ENCODE data around the gene HOXB13.

The HOXB13 gene

DNA sequence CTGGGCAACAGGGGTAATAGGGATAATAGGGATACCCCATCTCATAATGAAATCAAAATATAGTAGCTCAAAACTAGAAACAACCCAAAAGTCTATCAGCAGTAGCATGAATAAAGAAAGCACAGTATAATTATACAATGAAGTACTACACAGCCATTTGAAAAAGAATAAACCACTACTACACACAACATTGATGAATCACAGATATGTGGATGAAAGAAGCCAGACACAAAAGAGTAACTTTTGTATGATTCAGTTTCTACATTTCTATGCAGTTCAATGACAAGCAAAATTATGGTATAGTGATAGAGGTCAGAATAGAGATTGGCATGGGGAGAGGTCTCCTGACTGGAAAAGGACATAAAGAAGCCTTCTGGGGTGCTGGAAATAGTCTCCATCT is 2.8 kb upstream of the HOXB13 start:
- no peak overlapping the region for H3K4me3 ChIP-seq (ENCODE audit: low read length)
- peaks cover 4% of the 10 kb centered on the region for H3K9me3 ChIP-seq (ENCODE audit: control insufficient read depth, low read depth, low read length)
- H3K9ac ChIP-seq (ENCODE audit: low read length), result no peak overlapping the region
- peaks cover 2% of the 10 kb centered on the region for H3K4me1 ChIP-seq (ENCODE audit: control insufficient read depth, low read depth, low read length)
- no peaks in the 10 kb centered on the region for H3K36me3 ChIP-seq (ENCODE audit: control insufficient read depth, low read depth, low read length)
- H3K27me3 ChIP-seq (ENCODE audit: control insufficient read depth, insufficient read depth, low read length), result peaks cover 100% of the 10 kb centered on the region
- no peak overlapping the region for H3K27ac ChIP-seq (ENCODE audit: low read length)

- Histone ChIP-seq H3K27ac (ENCODE audit: low read length) (no peak overlapping the region), H3K9me3 (ENCODE audit: control insufficient read depth, low read depth, low read length) (no peaks in the 10 kb centered on the region), H3K36me3 (ENCODE audit: control insufficient read depth, low read depth, low read length) (no peaks in the 10 kb centered on the region), H3K27me3 (ENCODE audit: control insufficient read depth, insufficient read depth, low read length) (peaks cover 100% of the 10 kb centered on the region), H3K9ac (ENCODE audit: low read length) (no peak overlapping the region), H3K4me3 (ENCODE audit: low read length) (no peak overlapping the region), H3K4me1 (ENCODE audit: control insufficient read depth, low read depth, low read length) (peaks cover 2% of the 10 kb centered on the region)
These were observed 1.6 kb upstream of the HOXB13 start for GRCh38 chr17:48730240-48730550.

- no peak overlapping the region for H3K9ac ChIP-seq (ENCODE audit: low read length)
- no peak overlapping the region for H3K4me3 ChIP-seq (ENCODE audit: low read length)
- peaks cover 100% of the 10 kb centered on the region for H3K27me3 ChIP-seq (ENCODE audit: control insufficient read depth, insufficient read depth, low read length)
- H3K4me1 ChIP-seq (ENCODE audit: control insufficient read depth, low read depth, low read length), result peaks cover 2% of the 10 kb centered on the region
- no peaks in the 10 kb centered on the region for H3K36me3 ChIP-seq (ENCODE audit: control insufficient read depth, low read depth, low read length)
- H3K27ac ChIP-seq (ENCODE audit: low read length), result no peak overlapping the region
- H3K9me3 ChIP-seq (ENCODE audit: control insufficient read depth, low read depth, low read length), result no peaks in the 10 kb centered on the region
These were observed 1.0 kb upstream of the HOXB13 start for GRCh38 chr17:48729335-48730239.

DNA sequence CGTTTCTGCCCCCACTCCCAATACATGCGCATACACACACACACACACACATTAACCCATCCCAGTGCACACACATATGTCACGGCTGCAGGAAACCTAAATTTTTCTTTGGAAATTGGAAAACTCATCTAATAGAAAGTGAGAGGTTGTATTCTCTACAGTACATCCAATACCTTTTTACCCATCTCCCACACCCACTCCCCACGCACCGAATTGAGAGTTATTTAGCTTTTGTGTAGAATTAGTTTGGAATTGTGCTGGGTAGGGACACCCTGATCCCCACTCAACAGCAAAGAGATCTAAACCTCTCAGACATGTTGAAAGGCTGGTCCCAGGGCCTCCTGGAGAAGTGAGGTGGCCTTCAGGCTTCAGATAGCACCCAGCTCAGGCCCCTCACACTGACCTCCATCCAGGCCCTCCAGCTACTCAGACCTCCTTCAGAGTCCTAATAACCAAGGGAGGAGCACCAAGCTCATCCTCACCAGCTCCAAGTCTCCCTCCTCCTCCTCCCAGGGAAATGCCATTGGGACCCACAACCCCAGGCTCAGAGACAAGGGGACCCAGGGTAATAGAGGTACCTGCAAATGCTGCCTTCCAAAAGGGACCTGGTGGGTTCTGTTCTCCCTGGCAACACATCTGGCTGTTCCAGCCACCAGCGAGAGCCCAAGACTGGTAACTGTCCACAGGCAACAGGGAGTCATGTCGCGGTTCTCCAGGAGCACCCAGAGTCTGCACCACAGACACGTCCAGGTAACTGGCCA is 955 bp downstream of the HOXB13 start:
- Histone ChIP-seq H3K36me3 (ENCODE audit: control insufficient read depth, low read depth, low read length) (no peaks in the 10 kb centered on the region), H3K4me1 (ENCODE audit: control insufficient read depth, low read depth, low read length) (peaks cover 9% of the 10 kb centered on the region), H3K27ac (ENCODE audit: low read length) (no peak overlapping the region), H3K4me3 (ENCODE audit: low read length) (no peak overlapping the region), H3K9ac (ENCODE audit: low read length) (no peak overlapping the region), H3K9me3 (ENCODE audit: control insufficient read depth, low read depth, low read length) (no peaks in the 10 kb centered on the region), H3K27me3 (ENCODE audit: control insufficient read depth, insufficient read depth, low read length) (peaks cover 100% of the 10 kb centered on the region)

DNA sequence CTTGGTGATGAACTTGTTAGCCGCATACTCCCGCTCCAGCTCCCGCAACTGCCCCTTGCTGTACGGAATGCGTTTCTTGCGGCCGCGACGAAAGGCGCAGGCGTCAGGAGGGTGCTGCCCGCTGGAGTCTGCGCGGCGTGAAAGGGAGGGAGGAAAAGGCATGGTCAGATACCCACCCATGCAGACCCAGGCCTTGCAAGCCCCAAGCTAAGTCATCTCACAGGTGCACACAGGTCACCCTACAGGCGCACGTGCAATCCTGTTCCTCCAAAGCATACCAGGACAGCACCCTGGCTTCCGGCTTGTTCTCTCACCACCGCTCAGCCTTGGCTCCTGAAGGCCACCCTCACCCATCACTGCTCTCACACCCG is 1.6 kb downstream of the HOXB13 start:
- Histone ChIP-seq H3K27me3 (ENCODE audit: control insufficient read depth, insufficient read depth, low read length) (peaks cover 100% of the 10 kb centered on the region), H3K27ac (ENCODE audit: low read length) (no peak overlapping the region), H3K4me3 (ENCODE audit: low read length) (no peak overlapping the region), H3K9me3 (ENCODE audit: control insufficient read depth, low read depth, low read length) (no peaks in the 10 kb centered on the region), H3K36me3 (ENCODE audit: control insufficient read depth, low read depth, low read length) (no peaks in the 10 kb centered on the region), H3K9ac (ENCODE audit: low read length) (no peak overlapping the region), H3K4me1 (ENCODE audit: control insufficient read depth, low read depth, low read length) (peaks cover 12% of the 10 kb centered on the region)

DNA sequence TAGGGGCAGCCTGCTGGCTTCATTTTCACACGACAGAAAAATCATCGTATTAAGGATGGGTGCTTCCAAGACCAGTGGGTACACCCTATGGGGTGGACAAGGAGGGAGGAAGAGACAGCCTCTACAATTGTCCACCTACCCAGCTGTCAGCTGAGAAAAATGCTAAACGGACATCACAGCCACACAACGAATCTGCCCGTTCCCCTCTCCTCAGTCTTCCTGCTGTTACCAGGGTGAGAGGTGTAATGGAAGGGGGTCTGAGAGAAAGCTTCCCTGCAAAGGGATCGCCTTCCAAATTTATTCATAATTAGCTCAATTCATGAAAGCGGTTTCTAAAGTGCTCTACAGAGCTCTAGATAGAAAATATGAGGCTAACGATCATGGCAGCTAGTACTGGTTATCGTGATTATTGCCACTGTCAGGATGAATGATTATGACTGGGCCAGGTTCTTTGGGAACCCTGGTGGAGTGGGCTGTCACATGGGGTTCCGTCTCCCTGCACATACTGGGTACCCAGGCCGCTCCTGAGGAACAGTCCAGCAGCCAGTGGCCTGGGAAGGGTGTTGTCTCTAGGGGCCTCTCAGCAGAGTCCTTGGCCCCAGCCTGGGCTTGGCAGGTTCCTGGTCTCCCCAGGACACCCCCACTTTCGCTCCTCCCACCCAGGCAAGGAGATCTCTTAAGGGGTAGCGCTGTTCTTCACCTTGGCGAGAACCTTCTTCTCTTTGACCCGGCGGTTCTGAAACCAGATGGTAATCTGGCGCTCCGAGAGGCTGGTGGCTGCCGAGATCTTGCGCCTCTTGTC is 2.2 kb downstream of the HOXB13 start:
- Histone ChIP-seq H3K4me3 (ENCODE audit: low read length) (no peak overlapping the region), H3K27ac (ENCODE audit: low read length) (no peak overlapping the region)

GRCh38 chr17:48725288-48726064 is 3.1 kb downstream of the HOXB13 start:
- Histone ChIP-seq H3K9ac (ENCODE audit: low read length) (no peak overlapping the region), H3K4me1 (ENCODE audit: control insufficient read depth, low read depth, low read length) (peaks cover 12% of the 10 kb centered on the region), H3K27ac (ENCODE audit: low read length) (no peak overlapping the region), H3K4me3 (ENCODE audit: low read length) (no peak overlapping the region), H3K9me3 (ENCODE audit: control insufficient read depth, low read depth, low read length) (no peaks in the 10 kb centered on the region), H3K27me3 (ENCODE audit: control insufficient read depth, insufficient read depth, low read length) (peaks cover 100% of the 10 kb centered on the region), H3K36me3 (ENCODE audit: control insufficient read depth, low read depth, low read length) (no peaks in the 10 kb centered on the region)

More for the DNA sequence above, 2.2 kb downstream of the HOXB13 start:
- H3K27me3 ChIP-seq (ENCODE audit: control insufficient read depth, insufficient read depth, low read length), result peaks cover 100% of the 10 kb centered on the region
- H3K9me3 ChIP-seq (ENCODE audit: control insufficient read depth, low read depth, low read length), result no peaks in the 10 kb centered on the region
- H3K9ac ChIP-seq (ENCODE audit: low read length), result no peak overlapping the region
- H3K4me1 ChIP-seq (ENCODE audit: control insufficient read depth, low read depth, low read length), result peaks cover 12% of the 10 kb centered on the region
- no peaks in the 10 kb centered on the region for H3K36me3 ChIP-seq (ENCODE audit: control insufficient read depth, low read depth, low read length)

GRCh38 chr17:48725004-48725287 is 3.6 kb downstream of the HOXB13 start:
- Histone ChIP-seq H3K4me3 (ENCODE audit: low read length) (no peak overlapping the region), H3K9ac (ENCODE audit: low read length) (no peak overlapping the region), H3K9me3 (ENCODE audit: control insufficient read depth, low read depth, low read length) (no peaks in the 10 kb centered on the region), H3K27ac (ENCODE audit: low read length) (no peak overlapping the region), H3K27me3 (ENCODE audit: control insufficient read depth, insufficient read depth, low read length) (peaks cover 100% of the 10 kb centered on the region), H3K36me3 (ENCODE audit: control insufficient read depth, low read depth, low read length) (no peaks in the 10 kb centered on the region), H3K4me1 (ENCODE audit: control insufficient read depth, low read depth, low read length) (peaks cover 12% of the 10 kb centered on the region)

DNA sequence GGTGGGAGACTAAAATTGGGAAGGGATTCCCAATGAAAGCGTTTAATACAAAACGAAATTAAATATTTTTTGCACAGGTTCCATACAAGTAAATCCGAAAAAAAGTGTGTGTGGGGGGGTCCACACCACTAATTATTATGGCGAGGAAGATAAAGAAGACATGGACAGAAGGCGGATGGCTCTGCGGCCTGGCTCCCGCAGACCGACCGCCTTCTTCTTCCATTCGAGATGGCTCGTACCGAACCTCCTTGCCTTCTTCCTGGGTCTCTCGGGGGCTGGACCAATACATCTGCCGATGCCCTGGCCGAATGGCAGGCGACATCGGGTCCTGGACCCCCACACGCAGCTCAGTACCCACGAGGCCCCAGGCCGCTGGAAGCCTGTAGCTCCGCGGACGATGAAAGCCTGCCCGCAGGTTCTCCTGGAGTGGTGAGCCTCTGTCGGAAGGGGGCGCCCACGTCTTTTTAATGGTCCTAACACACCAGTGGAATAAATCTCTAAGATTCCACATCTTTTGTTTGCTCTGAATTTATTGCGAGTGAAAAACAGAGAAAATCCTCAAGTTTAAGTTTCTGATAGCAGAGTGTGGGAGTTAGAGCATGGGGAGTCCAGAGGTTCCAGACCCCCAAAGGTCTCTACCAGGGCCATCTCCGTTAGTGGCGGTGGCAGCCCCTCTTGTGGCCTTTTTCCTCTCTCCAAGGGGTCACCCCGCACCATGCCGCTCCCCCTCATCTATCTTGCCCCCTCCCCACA is 4.1 kb downstream of the HOXB13 start:
- Histone ChIP-seq H3K27me3 (ENCODE audit: control insufficient read depth, insufficient read depth, low read length) (peaks cover 100% of the 10 kb centered on the region), H3K9ac (ENCODE audit: low read length) (no peak overlapping the region), H3K4me3 (ENCODE audit: low read length) (no peak overlapping the region)

DNA sequence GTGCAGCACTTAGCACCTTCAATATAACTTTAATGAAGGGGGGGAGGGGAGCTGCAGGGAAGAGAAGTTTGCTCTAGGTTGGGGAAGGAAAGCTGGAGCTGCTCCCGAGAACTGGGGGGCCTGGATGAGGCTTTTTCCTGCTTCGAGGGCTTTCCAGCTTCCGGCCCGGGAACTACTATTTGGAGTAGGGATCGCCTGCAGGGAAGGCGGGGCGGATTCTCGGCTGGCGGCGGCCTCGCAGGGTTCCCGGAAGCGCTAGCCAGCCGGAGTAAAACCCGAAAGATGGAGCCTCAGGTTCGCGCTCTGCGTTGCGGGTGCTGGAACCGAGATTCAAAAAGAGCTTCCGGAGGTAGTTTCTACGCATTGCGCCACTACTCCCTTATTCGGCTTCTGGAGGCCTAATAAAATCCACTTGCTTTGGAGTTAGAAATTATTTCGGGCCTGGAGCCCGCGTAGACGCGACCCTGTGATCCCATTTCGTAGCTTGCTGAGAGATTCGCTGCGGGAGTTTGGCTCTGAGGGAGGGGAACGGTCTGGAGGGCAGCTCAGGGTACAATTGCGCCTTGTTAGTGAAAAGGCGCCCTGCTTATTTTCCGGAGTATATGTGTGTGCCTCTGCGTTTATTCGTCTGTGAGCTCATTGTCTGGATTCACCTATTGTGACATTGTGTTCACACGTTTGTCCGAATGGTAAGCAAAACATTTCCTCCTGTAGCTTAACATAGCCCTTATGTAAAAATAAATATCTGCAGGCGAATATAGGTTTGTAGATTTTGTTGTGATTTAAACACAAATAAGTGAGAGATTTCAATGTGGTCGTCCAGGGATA is 4.9 kb downstream of the HOXB13 start:
- no peaks in the 10 kb centered on the region for H3K9me3 ChIP-seq (ENCODE audit: control insufficient read depth, low read depth, low read length)
- no peak overlapping the region for H3K9ac ChIP-seq (ENCODE audit: low read length)
- peaks cover 22% of the 10 kb centered on the region for H3K4me1 ChIP-seq (ENCODE audit: control insufficient read depth, low read depth, low read length)
- H3K36me3 ChIP-seq (ENCODE audit: control insufficient read depth, low read depth, low read length), result no peaks in the 10 kb centered on the region
- H3K27me3 ChIP-seq (ENCODE audit: control insufficient read depth, insufficient read depth, low read length), result peaks cover 100% of the 10 kb centered on the region
- H3K4me3 ChIP-seq (ENCODE audit: low read length), result peak overlapping the region; percentile 25
- no peak overlapping the region for H3K27ac ChIP-seq (ENCODE audit: low read length)

More for the DNA sequence above, 4.1 kb downstream of the HOXB13 start:
- no peak overlapping the region for H3K27ac ChIP-seq (ENCODE audit: low read length)
- H3K36me3 ChIP-seq (ENCODE audit: control insufficient read depth, low read depth, low read length), result no peaks in the 10 kb centered on the region
- H3K9me3 ChIP-seq (ENCODE audit: control insufficient read depth, low read depth, low read length), result no peaks in the 10 kb centered on the region
- H3K4me1 ChIP-seq (ENCODE audit: control insufficient read depth, low read depth, low read length), result peaks cover 17% of the 10 kb centered on the region

All from iPS-18a (cell line).